Right kidney (tissue), 1 donor: ENCODE results near the gene HTRA3.

Experiments
- DNase-seq: peaks from one replicate; pipeline ENCODE4 v3.0.0-alpha.2; 2016

The HTRA3 gene

GRCh38 chr4:8267077-8267476, 2.5 kb upstream of the HTRA3 start:
- DNase-seq: no peak

GRCh38 chr4:8268211-8268610, 1.3 kb upstream of the HTRA3 start:
- DNase-seq: no peak

- no peak for DNase-seq
Observed at GRCh38 chr4:8268901-8269534, 536 bp upstream of the HTRA3 start.

GRCh38 chr4:8270418-8270771, 841 bp downstream of the HTRA3 start:
- no peak for DNase-seq

GRCh38 chr4:8270912-8271815, 1.6 kb downstream of the HTRA3 start:
- no peak for DNase-seq

- no peak for DNase-seq
Observed at GRCh38 chr4:8271821-8272220, 2.3 kb downstream of the HTRA3 start.

GRCh38 chr4:8272472-8273428, 3.2 kb downstream of the HTRA3 start:
- no peak for DNase-seq

GRCh38 chr4:8273450-8273849, 3.9 kb downstream of the HTRA3 start:
- no peak for DNase-seq

GRCh38 chr4:8274066-8274652, 4.6 kb downstream of the HTRA3 start:
- DNase-seq: no peak

GRCh38 chr4:8274765-8275547, 5.4 kb downstream of the HTRA3 start:
- DNase-seq: peak; percentile 76

- no peak for DNase-seq
Observed at GRCh38 chr4:8275548-8275910, 6.0 kb downstream of the HTRA3 start.

GRCh38 chr4:8276358-8277240, 7.0 kb downstream of the HTRA3 start:
- no peak for DNase-seq

- DNase-seq: no peak
Observed at GRCh38 chr4:8277356-8278008, 7.9 kb downstream of the HTRA3 start.

GRCh38 chr4:8278009-8278395, 8.4 kb downstream of the HTRA3 start:
- no peak for DNase-seq

- DNase-seq: peak; percentile 42
Observed at GRCh38 chr4:8278421-8279287, 9.1 kb downstream of the HTRA3 start.

GRCh38 chr4:8279321-8280157, 10.0 kb downstream of the HTRA3 start:
- no peak for DNase-seq

- no peak for DNase-seq
Observed at GRCh38 chr4:8280158-8280875, 10.8 kb downstream of the HTRA3 start.
